SKM-1 treated with dmso at 0.1 percent for 144 hours (cell line): ENCODE data around the gene RXYLT1.
"Not testable (repeated sequence)": the region's sequence is repeated elsewhere in the genome, so short reads cannot be mapped to it uniquely, and the experiment has no call there.

Experiments used
- DNase-seq: peaks from one replicate; lab custom pipeline; 2025; ENCODE audit not compliant: unreplicated experiment; lab: John Stamatoyannopoulos, UW

Gene RXYLT1

GRCh38 chr12:63842750-63843149 lies 63.0 kb downstream of the RXYLT1 start:
- DNase-seq: not testable (repeated sequence)

GRCh38 chr12:63843254-63843720 lies 63.6 kb downstream of the RXYLT1 start:
- no peak for DNase-seq

GRCh38 chr12:63843721-63844390 lies 64.1 kb downstream of the RXYLT1 start:
- peak; percentile 49 for DNase-seq

DNA sequence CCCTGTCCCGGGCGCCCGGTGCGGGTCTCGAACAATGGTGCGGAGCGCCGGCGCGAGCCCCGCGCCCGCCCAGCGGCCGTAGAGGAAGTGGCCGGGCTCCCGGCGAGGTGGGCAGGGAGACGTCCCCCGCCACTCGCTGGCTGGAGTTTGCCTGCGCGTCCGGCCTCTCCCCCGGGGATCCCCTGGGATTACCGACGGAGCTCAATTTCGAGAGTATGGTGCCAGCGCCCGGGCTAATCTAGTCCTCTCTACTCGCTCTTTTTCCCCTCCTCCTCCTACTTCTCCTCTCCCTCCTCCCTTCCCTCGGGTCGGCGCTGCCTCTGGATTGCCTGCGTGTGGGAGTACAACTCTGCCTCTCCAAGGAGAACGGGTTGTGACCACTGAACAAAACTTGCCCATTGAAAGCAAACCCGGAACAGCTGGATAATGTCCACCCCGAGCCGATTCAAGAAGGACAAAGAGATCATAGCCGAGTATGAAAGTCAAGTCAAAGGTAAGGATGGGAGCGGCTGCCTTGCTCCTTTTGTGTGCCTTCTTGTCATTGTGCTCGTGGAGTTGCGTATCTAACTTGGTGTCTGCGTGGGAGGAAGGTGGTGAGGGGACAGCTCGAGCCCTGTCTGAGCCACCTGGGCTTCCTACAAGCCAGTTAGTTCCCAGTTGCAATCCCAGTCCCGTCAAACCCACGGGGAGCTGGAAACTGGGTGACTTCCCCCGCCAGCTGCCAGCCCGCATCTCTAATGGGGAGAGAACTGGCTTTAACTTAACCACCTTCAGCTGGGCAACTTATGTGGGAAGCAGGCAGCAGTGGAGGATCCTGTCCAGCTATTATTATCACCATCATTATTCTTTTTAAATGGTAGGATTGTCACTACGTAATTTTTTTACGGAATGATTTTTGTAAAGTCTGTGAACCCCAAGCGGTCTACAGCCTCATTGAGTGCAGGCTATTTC lies 65.0 kb downstream of the RXYLT1 start, which contains the start of gene SRGAP1:
Gene SRGAP1, plus strand, starts transcription at position 310 of the 951 bp plus-strand sequence. Its CDS starts 117 bp downstream, at position 427.
- no peak for DNase-seq

DNA sequence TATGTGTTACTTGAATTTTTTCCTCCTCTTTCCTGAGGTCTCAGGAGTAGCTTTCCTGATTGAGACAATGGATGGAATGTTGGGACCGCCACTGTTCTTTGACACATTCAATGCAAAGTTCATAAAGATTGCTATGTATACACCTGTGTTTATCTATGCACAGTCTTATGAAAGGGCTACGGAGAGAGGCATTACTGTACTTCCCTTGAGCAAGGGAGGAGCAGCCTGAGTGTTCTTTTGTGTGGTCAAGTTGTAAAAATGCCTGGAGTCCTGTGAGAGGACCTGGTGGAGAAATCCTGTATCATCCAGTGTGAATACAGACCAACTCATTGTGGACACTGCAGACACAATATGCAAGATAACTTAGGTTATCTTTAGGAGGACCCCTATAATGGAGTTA lies 66.0 kb downstream of the RXYLT1 start:
- no peak for DNase-seq

- no peak for DNase-seq
These were observed 66.7 kb downstream of the RXYLT1 start for GRCh38 chr12:63846238-63846967.

DNA sequence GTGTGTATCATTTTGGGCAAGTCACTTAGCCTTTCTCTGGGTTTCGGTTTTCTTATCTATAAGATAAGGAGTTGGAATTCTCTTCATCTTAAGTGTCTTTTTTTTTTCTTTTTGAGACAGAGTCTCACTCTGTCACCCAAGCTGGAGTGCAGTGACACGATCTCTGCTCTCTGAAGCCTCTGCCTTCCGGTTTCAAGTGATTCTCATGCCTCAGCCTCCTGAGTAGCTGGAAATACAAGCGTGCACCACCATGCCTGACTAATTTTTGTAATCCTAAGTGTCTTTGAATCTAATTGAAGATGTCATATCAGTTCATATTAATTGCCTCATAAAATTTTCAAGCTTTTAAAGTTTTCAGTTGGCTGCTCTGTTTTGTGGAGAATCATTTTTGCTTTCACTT lies 68.7 kb downstream of the RXYLT1 start:
- DNase-seq: no peak

- no peak for DNase-seq
These were observed 69.5 kb downstream of the RXYLT1 start for GRCh38 chr12:63849106-63849620.

DNA sequence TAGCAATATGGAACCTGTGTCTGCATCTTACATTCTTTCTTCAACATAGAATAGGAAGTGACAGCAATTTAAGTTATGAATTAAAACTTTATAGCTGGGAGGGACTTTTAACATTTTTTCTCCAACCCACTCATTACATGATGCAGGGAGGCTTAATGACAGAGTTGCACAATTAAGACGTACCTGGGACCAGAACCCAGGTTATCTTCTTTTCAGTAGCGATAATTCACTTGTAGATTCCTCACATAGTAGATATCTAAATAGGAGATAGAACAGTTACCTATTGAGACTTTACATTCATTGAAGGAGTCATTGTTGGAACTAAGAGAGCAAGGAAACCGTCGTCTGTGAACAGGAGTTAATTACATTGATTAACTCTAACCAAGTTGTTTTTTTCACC lies 69.9 kb downstream of the RXYLT1 start:
- DNase-seq: no peak

GRCh38 chr12:63853978-63854377 lies 74.3 kb downstream of the RXYLT1 start:
- no peak for DNase-seq

GRCh38 chr12:63855299-63855698 lies 75.6 kb downstream of the RXYLT1 start:
- no peak for DNase-seq

DNA sequence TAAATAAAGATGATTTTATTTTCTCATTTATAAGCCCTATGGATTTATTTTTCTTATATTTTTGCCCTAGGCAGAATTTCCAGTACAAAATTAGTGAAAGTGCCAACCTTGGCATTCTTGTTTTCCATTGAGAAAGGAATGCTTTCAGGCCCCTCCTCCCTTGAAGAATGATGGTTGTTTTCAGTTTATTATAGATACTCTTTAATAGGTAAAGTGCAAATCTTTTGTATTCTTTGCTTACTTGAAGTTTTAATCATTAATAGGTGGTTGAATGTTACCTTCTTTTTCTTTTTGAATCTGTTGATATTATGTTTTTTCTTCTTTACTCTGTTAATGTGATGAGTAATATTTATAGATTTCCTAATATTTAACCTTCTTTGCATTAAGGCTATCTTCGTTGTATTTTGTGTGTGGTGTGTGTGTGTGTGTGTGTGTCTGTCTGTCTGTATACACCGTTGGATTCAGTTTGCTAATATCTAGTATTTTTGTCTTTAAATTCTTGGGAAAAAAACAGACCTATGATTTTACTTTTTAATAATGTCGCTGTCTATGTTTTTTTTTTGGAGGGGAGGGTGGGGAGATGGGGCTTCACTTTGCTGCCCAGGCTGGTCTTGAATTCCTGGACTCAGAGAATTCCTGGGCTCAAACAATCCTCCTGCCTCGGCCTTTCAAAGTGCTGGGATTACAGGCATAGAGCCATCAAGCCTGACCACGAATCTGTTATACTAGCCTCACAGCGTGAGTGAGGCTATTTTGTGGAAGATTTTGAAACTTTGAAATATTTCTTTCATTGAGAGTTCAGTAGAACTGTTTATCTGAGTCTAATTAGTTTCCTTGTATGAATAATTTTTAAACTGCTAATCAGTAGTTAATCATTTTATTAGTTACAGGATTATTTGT lies 78.3 kb downstream of the RXYLT1 start:
- DNase-seq: no peak
